Spleen (tissue), 11 donors: Measurements from ENCODE around the gene CHST8. TPM values are rescaled to one million over a fixed set of nuclear protein-coding genes. Genes with fewer than 3 reads are reported as not detected.

Experiments
- DNase-seq: peaks from one replicate; pipeline ENCODE4 v3.0.0-alpha.2; 2020
- H3K27ac ChIP-seq, 8 donors: fragments of 200-600 bp; sonication (generic) in 7 of 8; 1 replicate in 4 of 8; 2 replicates in 4 of 8; pipeline versions ENCODE4 v1.5.0 to v1.8.0; 2016 to 2021; ENCODE audit warnings: inconsistent platforms in 4 of 8, mild to moderate bottlenecking in 4 of 8, moderate library complexity in 1 of 8
- H3K27me3 ChIP-seq, 7 donors: fragments of 200-600 bp; sonication (generic) in 6 of 7; replicated peaks in 1 of 7; 1 replicate in 4 of 7; 2 replicates in 3 of 7; pipeline versions ENCODE4 v1.5.0 to v1.8.0; 2016 to 2021; ENCODE audit warnings: inconsistent platforms in 3 of 7, mild to moderate bottlenecking in 1 of 7
- H3K36me3 ChIP-seq, 6 donors: fragments of 200-600 bp; sonication (generic) in 5 of 6; 1 replicate in 4 of 6; 2 replicates in 2 of 6; pipeline versions ENCODE4 v1.5.0 to v1.8.0; 2016 to 2021; ENCODE audit warnings: inconsistent platforms in 2 of 6
- H3K4me1 ChIP-seq, 6 donors: fragments of 200-600 bp; sonication (generic) in 5 of 6; 1 replicate in 3 of 6; 2 replicates in 3 of 6; pipeline versions ENCODE4 v1.5.0 to v1.8.0; 2016 to 2021; ENCODE audit warnings: inconsistent platforms in 3 of 6
- H3K4me3 ChIP-seq, 8 donors: fragments of 200-600 bp; sonication (generic) in 7 of 8; 1 replicate in 4 of 8; 2 replicates in 4 of 8; pipeline versions ENCODE4 v1.5.0 to v1.8.0; 2016 to 2021; ENCODE audit warnings: inconsistent platforms in 4 of 8, mild to moderate bottlenecking in 4 of 8, moderate library complexity in 2 of 8
- H3K9me3 ChIP-seq, 8 donors: fragments of 200-600 bp; sonication (generic) in 7 of 8; 1 replicate in 4 of 8; 2 replicates in 4 of 8; pipeline versions ENCODE4 v1.5.0 to v1.8.0; 2016 to 2021; ENCODE audit warnings: inconsistent platforms in 4 of 8
- POLR2A ChIP-seq, 3 donors: fragments of 450-650 bp; IDR thresholded peaks; one replicate each; pipeline ENCODE4 v1.5.1; 2017; ENCODE audit warnings: antibody characterized with exemption in 3 of 3, mild to moderate bottlenecking in 1 of 3
- POLR2AphosphoS5 ChIP-seq, 3 donors: sonication (generic); formaldehyde crosslinking; IDR thresholded peaks; one replicate each; pipeline ENCODE4 v1.5.1; 2017; ENCODE audit warnings: antibody characterized with exemption in 3 of 3
- WGBS, 5 donors: extraction: QIAGEN DNeasy Blood & Tissue Kit in 3 of 5; methylation state at CpG; one replicate each; pipeline versions ENCODE4 v1.1.5 to v1.1.7; 2013 to 2018; 5-methylcytosine and 5-hydroxymethylcytosine counted together
- intact Hi-C: fragments of 100-400 bp; cut with DNase I; formaldehyde crosslinking; loops from one replicate; pipeline ENCODE4 v1.15.0; 2023; ENCODE audit warnings: low total_unique reads
- polyA plus RNA-seq, 3 donors: library from polyadenylated mRNA; stranded (reverse); fragments of 200-250 nt; gene quantifications; one replicate each; pipeline ENCODE4 v1.2.1, GENCODE V29; 2013
- total RNA-seq, 7 donors: library from RNA; depleted of rRNA in 3 of 7; stranded (reverse); fragments of >200 nt in 3 of 7; fragmentation: NEBNext Ultra II Directional in 4 of 7; extraction: Animal tissue kit (Norgen Biotek cat#: 25700) in 4 of 7; gene quantifications; one replicate each; pipeline versions ENCODE4 v1.1.0 to v1.2.1, GENCODE V29; 2016 to 2021
- TF ChIP-seq, protein P1 (sequence below), 11 experiments: fragments of 200-600 bp in 7 of 11; fragments of 450-650 bp in 4 of 11; sonication (generic) in 4 of 11; IDR thresholded peaks in 8 of 11; conservative IDR thresholded peaks in 3 of 11; 1 replicate in 7 of 11; 2 replicates in 4 of 11; pipeline versions ENCODE4 v1.4.0 to v1.8.0; 2016 to 2021; ENCODE audit warnings: antibody characterized with exemption in 11 of 11, inconsistent platforms in 4 of 11, mild to moderate bottlenecking in 1 of 11
- donor health status: healthy with polysubstance abuse.
- donor health status: DM: no; HTN: no; CAD: no; lungs with moderate emphysema.
- donor health status: DM: no; HTN: no; CAD: no.
- donor health status: Bipolar disorder and iron deficiency.
- donor health status: healthy.
- donor health status: DM: no; HTN: no; CAD: no.
- donor health status: DM: yes; HTN: yes; CAD: no.

Gene CHST8
- total and polyA plus RNA-seq, 10 donors: 0.43 to 4.0 (median 1.6) TPM

DNA sequence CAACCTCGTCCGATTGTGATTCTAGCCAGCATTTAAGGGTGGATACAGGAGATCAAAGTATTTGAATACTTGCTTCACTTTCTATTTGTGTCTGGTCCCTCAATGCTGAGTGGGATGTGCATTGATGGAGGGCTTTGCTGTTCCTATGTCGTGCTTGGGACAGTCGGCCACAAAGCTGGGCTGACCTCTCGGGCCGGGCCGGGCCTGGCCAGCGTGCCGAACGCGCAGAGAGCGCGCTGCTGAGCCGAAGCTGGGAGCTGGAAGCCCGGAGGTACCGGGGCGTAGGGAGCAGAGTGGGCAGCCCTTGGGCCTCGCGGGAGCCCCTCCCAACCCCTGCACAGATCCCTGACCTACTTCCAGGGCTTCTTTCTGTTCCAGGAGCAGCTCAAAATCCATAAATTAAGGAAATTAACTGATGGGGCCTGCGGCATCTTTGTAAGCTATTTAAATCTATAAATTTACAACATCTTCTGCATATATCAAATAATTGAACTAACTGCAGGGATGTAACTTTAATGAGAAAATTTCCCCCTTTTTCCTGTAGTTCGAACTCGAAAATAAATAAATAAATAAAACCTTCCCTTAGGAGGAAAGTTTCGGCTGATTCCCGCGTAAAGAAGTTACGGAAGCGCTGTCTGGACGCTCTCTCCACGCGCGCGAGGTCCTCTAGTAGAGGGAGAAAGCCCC lies 173.1 kb downstream of the CHST8 start:
- TF ChIP-seq POLR2A (IDR thresholded peaks at IDR 0.05): no peak
- TF ChIP-seq, protein P1, sequence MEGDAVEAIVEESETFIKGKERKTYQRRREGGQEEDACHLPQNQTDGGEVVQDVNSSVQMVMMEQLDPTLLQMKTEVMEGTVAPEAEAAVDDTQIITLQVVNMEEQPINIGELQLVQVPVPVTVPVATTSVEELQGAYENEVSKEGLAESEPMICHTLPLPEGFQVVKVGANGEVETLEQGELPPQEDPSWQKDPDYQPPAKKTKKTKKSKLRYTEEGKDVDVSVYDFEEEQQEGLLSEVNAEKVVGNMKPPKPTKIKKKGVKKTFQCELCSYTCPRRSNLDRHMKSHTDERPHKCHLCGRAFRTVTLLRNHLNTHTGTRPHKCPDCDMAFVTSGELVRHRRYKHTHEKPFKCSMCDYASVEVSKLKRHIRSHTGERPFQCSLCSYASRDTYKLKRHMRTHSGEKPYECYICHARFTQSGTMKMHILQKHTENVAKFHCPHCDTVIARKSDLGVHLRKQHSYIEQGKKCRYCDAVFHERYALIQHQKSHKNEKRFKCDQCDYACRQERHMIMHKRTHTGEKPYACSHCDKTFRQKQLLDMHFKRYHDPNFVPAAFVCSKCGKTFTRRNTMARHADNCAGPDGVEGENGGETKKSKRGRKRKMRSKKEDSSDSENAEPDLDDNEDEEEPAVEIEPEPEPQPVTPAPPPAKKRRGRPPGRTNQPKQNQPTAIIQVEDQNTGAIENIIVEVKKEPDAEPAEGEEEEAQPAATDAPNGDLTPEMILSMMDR (IDR thresholded peaks at IDR 0.05 in 8 of 11, conservative IDR thresholded peaks at IDR 0.05 in 3 of 11): peak in 2 of 11 experiments; percentile 64 to 74
- TF ChIP-seq POLR2AphosphoS5 (IDR thresholded peaks at IDR 0.05): peak in 2 of 3 donors; percentile 19 to 41
- peaks cover 7 to 65% (median 47%) of the 10 kb centered on the region in 6 donors for H3K4me1 ChIP-seq
- no peaks in the 10 kb centered on the region for H3K9me3 ChIP-seq
- H3K27me3 ChIP-seq: peaks cover 0 to 94% (median 31%) of the 10 kb centered on the region in 7 donors
- intact Hi-C loops: loop anchor here (5.0 kb wide), 1 partner anchor 202 kb away; no protein-coding TSS in a partner anchor
- 26 to 36% (median 28%) methylated on average over 30 to 32 of the region's 32 CpGs for WGBS, 5 donors
- no peaks in the 10 kb centered on the region for H3K36me3 ChIP-seq
- H3K4me3 ChIP-seq: peak overlapping the region; percentile 64 to 90 (median 74)
- peak overlapping the region; percentile 85 to 94 (median 92) for H3K27ac ChIP-seq
- no peak for DNase-seq

DNA sequence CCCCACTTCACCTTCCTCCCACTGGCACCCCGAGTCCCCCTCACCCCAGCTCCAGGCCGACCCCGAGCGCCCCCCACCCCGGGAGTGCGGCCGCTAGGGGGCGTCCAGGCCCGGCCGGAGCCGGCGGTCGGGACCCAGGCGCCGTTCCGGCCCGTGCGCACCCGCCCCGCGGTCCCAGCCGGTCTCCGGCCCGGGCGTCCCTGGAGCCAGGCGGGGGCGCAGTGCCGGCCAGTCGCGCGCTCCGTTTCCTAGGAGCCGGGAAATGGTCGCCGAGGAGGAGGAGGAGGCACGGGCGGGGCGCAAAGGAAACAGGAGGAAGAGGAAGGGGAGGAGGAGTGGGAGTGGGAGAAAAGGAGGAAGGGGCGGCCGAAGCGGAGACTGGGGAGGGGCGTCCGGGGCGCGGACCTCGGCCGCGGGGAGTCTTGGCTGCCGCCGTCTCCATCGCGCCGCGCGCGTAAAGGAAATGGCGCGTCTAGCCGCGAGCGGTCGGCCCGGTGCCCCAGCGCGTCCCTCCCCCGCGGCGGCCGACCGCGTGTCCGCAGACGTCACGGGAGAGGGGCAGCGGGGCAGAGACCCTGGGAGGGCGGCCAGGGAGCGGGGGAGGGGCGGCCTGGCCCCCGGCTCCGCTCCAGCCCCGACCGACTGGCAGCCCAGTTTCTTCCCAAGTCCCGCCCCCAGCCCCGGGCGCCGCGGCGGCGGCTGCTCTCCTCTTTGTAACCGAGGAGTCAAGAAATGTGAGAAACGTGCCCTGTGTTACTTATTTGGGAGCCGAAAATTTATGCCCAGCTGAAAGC lies 173.8 kb downstream of the CHST8 start:
- DNase-seq: peak; percentile 88
- TF ChIP-seq POLR2A (IDR thresholded peaks at IDR 0.05) (peak in 1 of 3 donors; percentile 19), POLR2AphosphoS5 (IDR thresholded peaks at IDR 0.05) (peak; percentile 73 to 82 (median 82))
- TF ChIP-seq, protein P1 (IDR thresholded peaks at IDR 0.05 in 8 of 11, conservative IDR thresholded peaks at IDR 0.05 in 3 of 11): peak in 8 of 11 experiments; percentile 39 to 87 (median 67)
- H3K9me3 ChIP-seq: no peaks in the 10 kb centered on the region
- 0 to 1% (median 1%) methylated on average over 70 to 92 of the region's 92 CpGs for WGBS, 5 donors
- H3K4me1 ChIP-seq: peaks cover 7 to 68% (median 47%) of the 10 kb centered on the region in 6 donors
- peak overlapping the region; percentile 64 to 90 (median 74) for H3K4me3 ChIP-seq
- peaks cover 0 to 4% (median 0%) of the 10 kb centered on the region in 6 donors for H3K36me3 ChIP-seq
- peak overlapping the region; percentile 85 to 94 (median 92) for H3K27ac ChIP-seq
- intact Hi-C loops: no loop called here
- peaks cover 0 to 89% (median 31%) of the 10 kb centered on the region in 7 donors for H3K27me3 ChIP-seq

DNA sequence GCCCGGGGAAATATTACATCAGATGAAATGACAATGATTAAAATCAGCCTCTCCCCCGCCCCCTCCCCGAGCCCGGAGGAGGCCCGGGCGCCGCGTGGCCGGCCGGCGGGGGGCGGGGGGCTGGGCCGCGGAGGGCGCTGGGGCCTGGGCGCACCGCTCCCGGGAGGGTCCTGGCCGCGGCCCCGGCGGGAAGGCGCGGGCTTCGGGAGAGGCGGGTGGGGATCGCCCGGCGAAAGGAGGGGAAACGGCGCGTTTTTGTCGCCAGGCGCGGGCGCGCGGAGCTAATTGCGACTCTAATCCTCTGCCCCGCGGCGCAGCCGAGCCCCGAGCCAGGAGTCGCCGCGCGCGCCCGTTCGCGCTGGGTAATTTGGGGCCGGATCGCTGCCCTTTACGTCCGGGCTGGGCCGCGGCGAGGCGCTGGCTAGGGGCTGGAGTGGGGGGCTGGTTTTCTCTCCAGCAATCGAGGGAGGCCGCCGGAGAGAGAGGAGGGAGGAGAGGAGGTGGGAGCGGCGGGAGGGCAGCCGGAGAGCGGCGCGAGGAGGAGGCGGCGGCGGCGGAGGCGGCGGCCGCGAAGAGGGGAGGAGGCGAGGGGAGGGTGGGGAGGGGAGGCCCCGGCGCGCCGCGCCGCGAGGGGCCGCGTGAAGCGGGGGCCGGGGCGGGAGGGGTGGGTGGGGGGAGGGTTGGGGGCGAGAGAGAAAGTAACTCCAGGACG lies 174.6 kb downstream of the CHST8 start, which contains the start of gene KCTD15:
Gene KCTD15 (plus strand): TSS at position 707 of the 712 bp plus-strand sequence. CDS start 3,585 bp downstream, outside the sequence.
- peaks cover 7 to 68% (median 47%) of the 10 kb centered on the region in 6 donors for H3K4me1 ChIP-seq
- intact Hi-C loops: no loop called here
- peaks cover 0 to 10% (median 0%) of the 10 kb centered on the region in 6 donors for H3K36me3 ChIP-seq
- H3K27me3 ChIP-seq: peaks cover 0 to 82% (median 31%) of the 10 kb centered on the region in 7 donors
- peak within 1 kb of the TSS; percentile 64 to 90 (median 74) for H3K4me3 ChIP-seq
- no peaks in the 10 kb centered on the region for H3K9me3 ChIP-seq
- 1 to 2% (median 1%) methylated on average over 32 to 75 of the region's 92 CpGs for WGBS, 5 donors
- TF ChIP-seq POLR2AphosphoS5 (IDR thresholded peaks at IDR 0.05): no peak
- TF ChIP-seq, protein P1 (IDR thresholded peaks at IDR 0.05 in 8 of 11, conservative IDR thresholded peaks at IDR 0.05 in 3 of 11): no peak
- TF ChIP-seq POLR2A (IDR thresholded peaks at IDR 0.05): no peak
- peak within 1 kb of the TSS; percentile 85 to 94 (median 92) for H3K27ac ChIP-seq
- no peak for DNase-seq
